GM23248 (cell line): Measurements from ENCODE around the gene CHST1. TPM values are rescaled to one million over a fixed set of nuclear protein-coding genes. Genes with fewer than 3 reads are reported as not detected.

Experiments used
- DNase-seq: peaks from one replicate; pipeline ENCODE4 v3.0.0-alpha.2; 2015
- H2AFZ ChIP-seq: fragments of 200-600 bp; sonication (generic); 2 replicates; pipeline ENCODE4 v1.6.1; 2016; ENCODE audit warnings: antibody characterized with exemption
- H3F3A ChIP-seq: fragments of 200-600 bp; sonication (generic); 2 replicates; pipeline ENCODE4 v1.6.1; 2016; ENCODE audit warnings: mild to moderate bottlenecking, antibody characterized with exemption, mixed run types; ENCODE audit not compliant: insufficient read depth
- H3K27ac ChIP-seq: fragments of 200-600 bp; sonication (generic); 2 replicates; pipeline ENCODE4 v1.5.1; 2016; ENCODE audit warnings: mild to moderate bottlenecking
- H3K27me3 ChIP-seq: fragments of 200-600 bp; sonication (generic); replicated peaks from 2 replicates; pipeline ENCODE4 v1.6.1; 2016; ENCODE audit warnings: mild to moderate bottlenecking; ENCODE audit not compliant: insufficient read depth
- H3K36me3 ChIP-seq: fragments of 200-600 bp; sonication (generic); 2 replicates; pipeline ENCODE4 v1.6.1; 2016; ENCODE audit warnings: low read depth, mild to moderate bottlenecking
- H3K4me1 ChIP-seq: fragments of 200-600 bp; sonication (generic); 2 replicates; pipeline ENCODE4 v1.6.1; 2016; ENCODE audit warnings: mild to moderate bottlenecking; ENCODE audit not compliant: insufficient read depth
- H3K4me2 ChIP-seq: fragments of 200-600 bp; sonication (generic); one replicate; pipeline ENCODE4 v1.6.1; 2016; ENCODE audit warnings: mild to moderate bottlenecking; ENCODE audit not compliant: unreplicated experiment
- H3K4me3 ChIP-seq: fragments of 200-600 bp; sonication (generic); 2 replicates; pipeline ENCODE4 v1.5.1; 2016; ENCODE audit warnings: mild to moderate bottlenecking
- H3K79me2 ChIP-seq: fragments of 200-600 bp; sonication (generic); 2 replicates; pipeline ENCODE4 v1.6.1; 2016; ENCODE audit warnings: mild to moderate bottlenecking; ENCODE audit not compliant: insufficient read depth
- H3K9ac ChIP-seq: fragments of 200-600 bp; sonication (generic); 2 replicates; pipeline ENCODE4 v1.6.1; 2016; ENCODE audit warnings: mild to moderate bottlenecking
- H3K9me2 ChIP-seq: fragments of 200-600 bp; sonication (generic); 2 replicates; pipeline ENCODE4 v1.6.1; 2016; ENCODE audit warnings: mixed run types, mild to moderate bottlenecking, moderate library complexity; ENCODE audit not compliant: insufficient read depth
- H3K9me3 ChIP-seq: fragments of 200-600 bp; sonication (generic); one replicate; pipeline ENCODE4 v1.6.1; 2017; ENCODE audit warnings: low read depth
- H4K20me1 ChIP-seq: fragments of 200-600 bp; sonication (generic); 2 replicates; pipeline ENCODE4 v1.6.0; 2016; ENCODE audit not compliant: insufficient read depth
- EZH2 ChIP-seq: fragments of 200-600 bp; sonication (generic); IDR thresholded peaks from 2 replicates; pipeline ENCODE4 v1.6.1; 2018; ENCODE audit warnings: antibody characterized with exemption, mild to moderate bottlenecking; ENCODE audit not compliant: insufficient read depth, poor library complexity, severe bottlenecking
- EZH2phosphoT487 ChIP-seq: fragments of 200-600 bp; sonication (generic); IDR thresholded peaks from 2 replicates; pipeline ENCODE4 v1.6.1; 2018; ENCODE audit warnings: antibody characterized with exemption, moderate library complexity, mild to moderate bottlenecking, low read depth; ENCODE audit not compliant: insufficient read depth
- WGBS, 2 experiments: methylation state at CpG; one replicate each; pipeline ENCODE4 v1.1.6; 2015 to 2017; ENCODE audit warnings: low lambda C conversion rate in 2 of 2, low coverage in 1 of 2; ENCODE audit errors: missing lambda C conversion rate in 2 of 2; 5-methylcytosine and 5-hydroxymethylcytosine counted together
- in situ Hi-C: fragments of 300-500 bp; cut with MboI; formaldehyde crosslinking; loops from 2 replicates; pipeline ENCODE4 v1.15.0; 2020
- polyA plus RNA-seq: library from polyadenylated mRNA; unstranded; fragments of >200 nt; fragmentation: Nextera tagmentation; extraction: Ambion mirVana; gene quantifications from 2 replicates; pipeline ENCODE4 v1.2.1, GENCODE V29; 2016
- total RNA-seq: library from RNA; depleted of rRNA; stranded (reverse); fragments of >200 nt; shearing (Covaris generic); gene quantifications from 2 replicates; pipeline ENCODE4 v1.2.3, GENCODE V29; 2014

Gene CHST1
- total and polyA plus RNA-seq, 2 experiments from 2014 or later = 0.06 TPM; not detected in 1

GRCh38 chr11:45704635-45705034 lies 39.2 kb upstream of the CHST1 start:
- no peaks in the 10 kb centered on the region for H3K4me1 ChIP-seq
- TF ChIP-seq EZH2 = no peak
- no peak for TF ChIP-seq EZH2phosphoT487
- no peak overlapping the region for H3K27ac ChIP-seq
- H3K79me2 ChIP-seq = no peaks in the 10 kb centered on the region
- no peaks in the 10 kb centered on the region for H3K36me3 ChIP-seq
- in situ Hi-C loops = no loop called here
- H3K4me2 ChIP-seq = no peak overlapping the region
- no peak overlapping the region for H2AFZ ChIP-seq
- no peaks in the 10 kb centered on the region for H3K9me3 ChIP-seq
- no peaks in the 10 kb centered on the region for H4K20me1 ChIP-seq
- H3K27me3 ChIP-seq = peaks cover 48% of the 10 kb centered on the region
- no peaks in the 10 kb centered on the region for H3F3A ChIP-seq
- WGBS, 2 experiments = 18 to 23% methylated on average over 2 of the region's 2 CpGs
- H3K4me3 ChIP-seq = no peak overlapping the region
- no peak overlapping the region for H3K9ac ChIP-seq
- DNase-seq = no peak
- no peaks in the 10 kb centered on the region for H3K9me2 ChIP-seq

DNA sequence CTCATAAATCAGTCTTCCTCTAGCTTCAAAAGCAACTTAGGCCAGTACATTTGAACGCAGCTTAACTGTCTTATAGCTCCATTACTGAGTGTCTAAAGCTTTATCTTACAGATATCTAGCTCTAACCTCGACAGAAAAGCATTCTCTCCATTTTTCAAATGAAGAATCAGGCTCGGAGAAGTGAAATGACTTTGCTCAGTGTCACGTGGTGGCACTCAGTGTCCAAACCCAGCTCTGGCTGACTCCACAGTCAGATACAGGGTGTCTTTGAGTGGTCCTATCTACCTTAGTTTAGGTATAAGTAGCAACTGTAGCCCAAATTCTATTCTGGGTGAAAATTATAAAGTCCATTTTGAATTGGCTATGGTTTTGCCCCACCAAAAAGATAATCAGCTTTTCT lies 38.7 kb upstream of the CHST1 start:
- 21 to 38% methylated on average over 4 of the region's 4 CpGs for WGBS, 2 experiments
- no peaks in the 10 kb centered on the region for H4K20me1 ChIP-seq
- H3K9ac ChIP-seq = no peak overlapping the region
- no peaks in the 10 kb centered on the region for H3K36me3 ChIP-seq
- no peaks in the 10 kb centered on the region for H3F3A ChIP-seq
- TF ChIP-seq EZH2 (no peak), EZH2phosphoT487 (no peak)
- H2AFZ ChIP-seq = no peak overlapping the region
- peaks cover 49% of the 10 kb centered on the region for H3K27me3 ChIP-seq
- no peaks in the 10 kb centered on the region for H3K4me1 ChIP-seq
- no peak for DNase-seq
- H3K79me2 ChIP-seq = no peaks in the 10 kb centered on the region
- H3K4me3 ChIP-seq = no peak overlapping the region
- H3K9me3 ChIP-seq = no peaks in the 10 kb centered on the region
- H3K4me2 ChIP-seq = no peak overlapping the region
- H3K9me2 ChIP-seq = no peaks in the 10 kb centered on the region
- in situ Hi-C loops = no loop called here
- H3K27ac ChIP-seq = no peak overlapping the region

DNA sequence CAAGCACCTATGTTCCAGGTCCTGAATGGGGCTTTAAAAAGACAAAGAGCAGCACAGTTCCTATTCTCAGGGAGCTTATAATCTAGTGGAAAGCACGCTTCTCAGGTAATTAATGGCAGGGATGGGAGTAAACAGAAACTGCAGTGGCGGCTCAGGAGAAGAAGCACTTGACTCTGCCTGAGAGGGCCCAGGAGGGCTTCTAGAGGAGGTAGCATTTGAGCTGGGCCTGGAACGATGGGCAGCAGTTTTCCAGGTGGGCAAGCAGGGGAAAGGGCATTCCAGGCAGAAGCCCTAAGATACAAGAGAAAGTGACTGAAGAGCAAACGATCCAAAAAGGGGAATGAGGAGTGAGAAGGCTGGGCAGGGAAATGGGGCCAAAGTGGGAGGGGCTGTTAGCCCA lies 37.1 kb upstream of the CHST1 start:
- Histone ChIP-seq H3K27me3 (peaks cover 39% of the 10 kb centered on the region), H3K79me2 (no peaks in the 10 kb centered on the region), H4K20me1 (no peaks in the 10 kb centered on the region), H3K9me2 (no peaks in the 10 kb centered on the region), H3K9ac (no peak overlapping the region), H3K4me1 (no peaks in the 10 kb centered on the region), H3K36me3 (no peaks in the 10 kb centered on the region), H2AFZ (no peak overlapping the region), H3K4me2 (no peak overlapping the region), H3K4me3 (no peak overlapping the region), H3K27ac (no peak overlapping the region), H3K9me3 (no peaks in the 10 kb centered on the region), H3F3A (no peaks in the 10 kb centered on the region)
- in situ Hi-C loops = no loop called here
- no peak for DNase-seq
- TF ChIP-seq EZH2phosphoT487 (no peak), EZH2 (no peak)
- WGBS, 2 experiments = 32 to 34% methylated on average over 4 of the region's 4 CpGs

DNA sequence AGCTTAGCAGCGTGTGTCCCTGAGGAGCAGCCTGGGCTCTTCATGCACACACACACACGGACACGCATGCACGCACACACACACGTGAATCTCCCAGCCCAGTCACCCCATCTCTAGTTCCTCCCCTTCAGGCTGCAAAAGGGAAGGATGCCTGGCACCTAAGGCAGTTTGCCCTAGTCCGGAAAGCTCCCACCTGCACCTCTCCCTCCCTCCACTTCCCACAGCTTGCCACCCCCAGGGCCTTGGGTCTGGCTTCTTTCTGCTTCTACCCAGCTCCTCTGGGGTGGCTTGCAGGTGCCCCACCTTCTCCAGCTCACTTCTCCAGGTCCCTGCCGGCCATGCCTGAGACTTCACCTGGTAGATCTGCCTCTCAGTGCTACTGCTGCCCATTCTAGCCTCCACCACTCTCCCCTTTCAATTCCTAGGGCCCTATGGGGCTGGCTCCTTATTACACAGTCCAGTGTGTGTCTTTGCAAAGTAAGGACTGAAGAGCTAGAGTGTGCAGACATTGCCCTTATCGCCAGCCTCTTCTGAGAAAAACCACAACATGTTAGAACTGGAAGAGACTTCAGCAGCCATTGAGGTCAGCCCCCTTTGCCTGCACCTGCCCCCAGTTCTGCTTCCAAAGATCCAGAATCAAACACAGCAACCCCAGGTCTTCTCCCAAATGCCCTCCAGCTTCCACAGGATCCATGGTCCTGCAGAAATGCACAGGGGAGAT lies 33.5 kb upstream of the CHST1 start:
- no peaks in the 10 kb centered on the region for H3K79me2 ChIP-seq
- no peak overlapping the region for H3K4me2 ChIP-seq
- no peaks in the 10 kb centered on the region for H3K9me2 ChIP-seq
- H3K27ac ChIP-seq = no peak overlapping the region
- no peaks in the 10 kb centered on the region for H3K9me3 ChIP-seq
- no peak for TF ChIP-seq EZH2phosphoT487
- TF ChIP-seq EZH2 = no peak
- no peak overlapping the region for H3K4me3 ChIP-seq
- H2AFZ ChIP-seq = no peak overlapping the region
- WGBS, 2 experiments = 12 to 16% methylated on average over 8 of the region's 8 CpGs
- H3K4me1 ChIP-seq = no peaks in the 10 kb centered on the region
- no peaks in the 10 kb centered on the region for H3F3A ChIP-seq
- no peaks in the 10 kb centered on the region for H3K36me3 ChIP-seq
- no peak overlapping the region for H3K9ac ChIP-seq
- no peak for DNase-seq
- in situ Hi-C loops = no loop called here
- peaks cover 44% of the 10 kb centered on the region for H3K27me3 ChIP-seq
- no peaks in the 10 kb centered on the region for H4K20me1 ChIP-seq
